Stimulated activated CD8-positive, alpha-beta memory T cell treated with anti-CD3 and anti-CD28 coated beads, Interleukin-12 subunit alpha, Interleukin-12 subunit beta, amount 100 ng/mL, for 24 hours (primary cell): ENCODE results near the gene SFMBT1.
A peak's percentile ranks its signal among the peaks of the same experiment; 100 is the strongest.

Source experiments
- DNase-seq: peaks from one replicate; pipeline ENCODE4 v3.0.0-alpha.2; 2020; ENCODE audit errors: extremely low read depth

The SFMBT1 gene

DNA sequence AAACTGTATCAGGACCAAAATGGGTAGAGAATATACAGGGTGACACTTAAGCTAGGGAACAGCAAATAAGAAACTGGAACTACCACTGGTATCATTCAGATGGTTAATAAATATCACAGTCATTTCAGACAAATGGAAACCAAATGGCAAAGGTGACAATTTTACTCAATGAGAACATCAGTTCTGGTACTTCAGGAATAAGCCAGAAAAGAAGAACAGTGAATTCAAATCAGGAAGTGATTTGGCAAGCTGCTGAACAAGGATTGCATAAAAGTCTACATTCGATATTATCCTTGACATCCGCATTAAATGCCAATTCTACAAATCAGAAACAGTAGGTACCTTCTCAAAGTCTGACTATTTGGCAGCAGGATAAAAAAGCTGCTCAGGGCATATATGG is 125.0 kb downstream of the SFMBT1 start:
- no peak for DNase-seq

- DNase-seq = no peak
These were observed 128.8 kb downstream of the SFMBT1 start for GRCh38 chr3:52917044-52917443.

DNA sequence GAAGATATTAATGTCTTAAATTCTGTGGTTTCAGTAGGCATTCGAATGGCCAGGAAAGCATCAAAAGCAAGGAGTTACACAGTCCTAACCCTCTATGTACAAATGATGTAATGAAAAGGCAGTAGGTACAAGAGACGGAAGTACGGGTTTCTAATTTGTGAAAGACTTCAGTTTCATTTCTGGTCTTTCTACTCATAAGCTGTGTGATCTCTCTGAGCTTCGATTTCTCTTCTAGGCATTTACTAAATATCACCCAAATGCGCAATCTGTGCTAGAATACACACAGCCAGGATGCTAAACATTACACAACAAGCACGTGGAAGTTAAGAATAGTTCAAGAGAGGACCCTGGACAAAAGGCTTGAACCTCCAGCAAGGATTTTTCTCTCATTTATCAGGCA is 130.6 kb downstream of the SFMBT1 start:
- DNase-seq = no peak

GRCh38 chr3:52912885-52913731 is 132.8 kb downstream of the SFMBT1 start:
- DNase-seq = no peak

DNA sequence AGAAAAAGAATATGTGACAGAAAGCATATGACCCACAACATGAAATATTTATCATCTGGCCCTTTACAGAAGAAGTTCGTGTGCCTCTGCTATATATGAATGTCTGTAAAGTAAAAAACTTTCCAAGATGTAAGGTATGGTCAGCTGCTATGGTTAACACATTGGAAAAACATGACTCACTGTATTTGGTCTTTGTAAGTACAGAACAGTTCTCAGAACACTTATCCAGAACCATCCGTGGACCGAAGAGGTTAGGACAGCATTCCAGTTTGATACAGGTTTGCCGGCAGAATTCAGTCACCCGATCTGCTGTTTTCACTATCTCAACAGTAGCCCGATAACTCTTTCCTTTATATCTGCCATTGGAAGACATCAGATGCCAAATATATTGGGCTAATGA is 135.1 kb downstream of the SFMBT1 start:
- DNase-seq = no peak

DNA sequence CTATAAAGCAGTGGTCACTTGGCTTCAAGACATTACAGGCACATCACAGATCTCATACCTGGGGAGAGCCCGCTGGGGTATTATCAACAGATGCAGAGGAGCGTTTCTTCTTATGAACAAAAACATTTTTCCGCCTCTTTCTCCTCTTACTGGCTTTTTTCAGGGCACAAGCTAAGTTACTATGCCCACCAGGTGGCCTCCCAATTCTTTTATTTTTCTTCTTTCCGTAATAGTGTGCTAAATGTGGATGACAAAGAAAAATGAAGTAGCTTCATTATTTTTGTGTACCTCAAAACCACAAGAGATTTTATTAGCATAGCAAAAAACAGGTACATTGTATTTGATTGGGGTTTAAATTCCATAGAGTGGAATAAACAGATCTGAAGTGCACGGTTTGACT is 138.4 kb downstream of the SFMBT1 start:
- DNase-seq = no peak

- DNase-seq = no peak
These were observed 141.3 kb downstream of the SFMBT1 start for GRCh38 chr3:52904552-52904951.

GRCh38 chr3:52904000-52904399 is 141.9 kb downstream of the SFMBT1 start:
- DNase-seq = no peak

GRCh38 chr3:52897130-52898122 is 148.4 kb downstream of the SFMBT1 start, which contains the start of gene STIMATE:
Gene STIMATE (minus strand): TSS chr3:52897548. CDS start chr3:52897450, 98 bp downstream.
- peak; percentile 64 for DNase-seq

- no peak for DNase-seq
These were observed 149.3 kb downstream of the SFMBT1 start for GRCh38 chr3:52896613-52897012.

GRCh38 chr3:52896151-52896550 is 149.7 kb downstream of the SFMBT1 start:
- DNase-seq = no peak

DNA sequence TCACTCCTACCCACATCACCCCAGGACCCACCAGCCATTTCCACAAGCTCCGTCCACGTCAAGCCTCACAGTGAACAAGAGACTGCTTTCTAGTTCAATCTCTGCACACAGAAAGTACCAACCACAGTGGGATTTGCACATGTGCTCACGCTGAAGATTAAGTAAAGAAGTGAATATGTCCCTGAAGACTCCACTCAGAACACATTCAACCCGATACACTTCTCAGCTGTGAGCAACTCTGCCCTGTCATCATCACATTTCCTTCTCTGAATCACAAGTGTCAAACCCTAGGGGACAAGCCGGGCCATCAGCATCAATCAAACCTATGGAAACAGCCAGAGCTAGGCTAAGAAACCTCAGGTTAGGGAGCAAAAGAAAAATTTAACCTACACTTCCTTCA is 150.5 kb downstream of the SFMBT1 start:
- no peak for DNase-seq

DNA sequence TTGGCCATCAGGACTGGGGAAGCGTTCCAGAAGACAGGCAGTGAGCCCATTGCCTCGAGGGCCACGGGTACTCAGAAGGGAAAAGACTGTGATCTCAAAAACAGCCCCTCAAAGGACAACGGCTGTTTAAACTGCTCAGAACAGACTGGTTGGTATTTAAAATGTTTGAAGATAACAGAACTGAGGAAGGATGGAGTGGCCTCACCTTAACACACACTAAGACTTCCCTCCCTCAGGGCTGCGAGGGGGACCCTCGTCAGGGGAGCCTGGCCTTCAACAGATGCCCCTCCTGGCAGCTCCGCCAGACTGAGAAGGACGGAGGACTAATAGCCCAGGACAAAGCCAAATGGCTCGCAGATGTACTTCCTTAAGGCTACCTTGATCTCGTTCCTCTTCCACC is 151.1 kb downstream of the SFMBT1 start:
- DNase-seq = no peak

DNA sequence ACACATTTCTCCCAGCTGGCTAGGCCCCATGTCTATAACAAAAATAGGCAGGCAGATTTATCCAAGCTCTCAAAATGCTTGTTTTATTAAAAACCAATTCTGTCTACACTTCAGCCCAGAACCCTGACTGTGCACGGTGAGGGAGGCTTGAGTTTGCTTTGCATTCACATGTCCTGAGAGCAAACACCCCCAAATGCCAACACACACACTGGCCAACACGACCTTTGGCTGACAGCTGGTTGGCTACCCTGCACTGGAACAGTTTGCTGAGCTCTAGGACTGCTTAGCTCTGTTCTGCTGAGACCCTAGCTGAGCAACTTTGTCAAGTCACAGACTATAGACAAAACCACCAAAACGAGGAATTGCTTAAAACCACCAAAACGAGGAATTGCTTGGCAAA is 152.2 kb downstream of the SFMBT1 start:
- no peak for DNase-seq

- DNase-seq = no peak
These were observed 153.1 kb downstream of the SFMBT1 start for GRCh38 chr3:52892625-52893311.

DNA sequence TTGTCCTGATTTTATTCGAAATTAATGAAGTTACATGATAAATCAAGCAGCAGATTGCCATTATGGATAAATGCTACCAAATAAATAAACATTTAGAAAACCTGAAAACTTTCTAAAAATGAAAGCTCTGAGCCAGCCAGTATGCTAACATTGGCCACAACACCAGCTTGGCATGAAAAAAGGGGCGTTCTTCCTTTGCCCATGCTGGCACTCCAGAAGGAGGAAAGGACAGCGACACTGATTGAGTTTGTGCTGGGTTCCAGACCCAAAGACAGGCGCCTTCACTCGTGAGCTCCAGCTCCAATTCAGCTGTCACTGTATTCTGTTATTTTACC is 153.6 kb downstream of the SFMBT1 start:
- no peak for DNase-seq

GRCh38 chr3:52891615-52892081 is 154.2 kb downstream of the SFMBT1 start:
- DNase-seq = no peak

DNA sequence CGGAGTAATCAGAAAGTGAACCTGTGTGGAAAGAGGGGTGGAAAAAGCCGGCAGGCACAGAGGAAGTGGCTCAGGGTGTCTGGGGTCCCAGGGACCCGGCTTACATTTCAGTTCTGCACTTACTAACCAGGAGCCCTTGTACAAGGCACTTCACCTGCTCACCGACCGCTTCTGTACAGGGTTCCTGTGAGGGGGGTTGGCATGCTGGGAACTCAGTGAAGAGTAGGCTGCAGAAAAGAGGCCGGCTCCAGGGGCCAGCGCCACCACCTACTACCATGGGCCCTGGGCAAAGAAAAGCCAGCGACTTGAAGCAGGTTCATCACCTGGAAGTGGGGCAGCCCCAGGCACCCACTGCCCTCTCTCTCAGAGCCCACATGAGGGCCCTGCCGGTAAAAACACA is 154.7 kb downstream of the SFMBT1 start:
- peak; percentile 23 for DNase-seq

- DNase-seq = no peak
These were observed 155.1 kb downstream of the SFMBT1 start for GRCh38 chr3:52890735-52891134.

- DNase-seq = no peak
These were observed 156.0 kb downstream of the SFMBT1 start for GRCh38 chr3:52889901-52890300.

- no peak for DNase-seq
These were observed 158.7 kb downstream of the SFMBT1 start for GRCh38 chr3:52887166-52887565.
